Measurements from ENCODE around the gene PRRT1. TPM values are rescaled to one million over a fixed set of nuclear protein-coding genes. Genes with fewer than 3 reads are reported as not detected.
A peak's percentile ranks its signal among the peaks of the same experiment; 100 is the strongest.

Gene PRRT1
- total RNA-seq, 1 experiment from 2014 or later: 1.9 TPM

DNA sequence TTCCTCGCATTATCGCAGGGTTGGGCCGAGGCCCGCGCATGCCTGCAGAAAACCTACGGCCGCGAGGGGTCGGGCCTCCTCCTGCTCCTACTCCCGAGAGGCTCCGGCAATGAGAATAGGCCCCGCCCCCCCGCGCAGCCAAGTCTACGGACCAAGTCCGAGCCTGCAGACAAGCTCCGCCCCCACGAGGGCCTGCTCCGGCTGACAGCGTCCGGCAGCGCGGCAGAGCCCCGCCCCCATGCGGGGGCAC, 43.8 kb upstream of the PRRT1 start:
- no peaks in the 10 kb centered on the region for H3K79me2 ChIP-seq (ENCODE audit: insufficient read depth, low read length)
- H3K79me1 ChIP-seq (ENCODE audit: insufficient read depth, low read depth, low read length, poor library complexity, severe bottlenecking): no peaks in the 10 kb centered on the region
- H2AK5ac ChIP-seq (ENCODE audit: insufficient read length, low read length): no peak overlapping the region
- no peak overlapping the region for H2BK5ac ChIP-seq (ENCODE audit: insufficient read length, low read length)
- TF ChIP-seq, protein P1, sequence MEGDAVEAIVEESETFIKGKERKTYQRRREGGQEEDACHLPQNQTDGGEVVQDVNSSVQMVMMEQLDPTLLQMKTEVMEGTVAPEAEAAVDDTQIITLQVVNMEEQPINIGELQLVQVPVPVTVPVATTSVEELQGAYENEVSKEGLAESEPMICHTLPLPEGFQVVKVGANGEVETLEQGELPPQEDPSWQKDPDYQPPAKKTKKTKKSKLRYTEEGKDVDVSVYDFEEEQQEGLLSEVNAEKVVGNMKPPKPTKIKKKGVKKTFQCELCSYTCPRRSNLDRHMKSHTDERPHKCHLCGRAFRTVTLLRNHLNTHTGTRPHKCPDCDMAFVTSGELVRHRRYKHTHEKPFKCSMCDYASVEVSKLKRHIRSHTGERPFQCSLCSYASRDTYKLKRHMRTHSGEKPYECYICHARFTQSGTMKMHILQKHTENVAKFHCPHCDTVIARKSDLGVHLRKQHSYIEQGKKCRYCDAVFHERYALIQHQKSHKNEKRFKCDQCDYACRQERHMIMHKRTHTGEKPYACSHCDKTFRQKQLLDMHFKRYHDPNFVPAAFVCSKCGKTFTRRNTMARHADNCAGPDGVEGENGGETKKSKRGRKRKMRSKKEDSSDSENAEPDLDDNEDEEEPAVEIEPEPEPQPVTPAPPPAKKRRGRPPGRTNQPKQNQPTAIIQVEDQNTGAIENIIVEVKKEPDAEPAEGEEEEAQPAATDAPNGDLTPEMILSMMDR (conservative IDR thresholded peaks at IDR 0.05): peak; percentile 48
- no peak overlapping the region for H4K5ac ChIP-seq (ENCODE audit: insufficient read length, low read depth, low read length)
- no peak overlapping the region for H4K91ac ChIP-seq (ENCODE audit: insufficient read length, low read depth, low read length)
- no peak overlapping the region; a peak in 1 of 7 replicates for H3K27ac Mint-ChIP-seq
- peaks cover 9% of the 10 kb centered on the region for H3K23me2 ChIP-seq (ENCODE audit: insufficient read length, low read depth, low read length, poor library complexity, severe bottlenecking)
- H3K56ac ChIP-seq (ENCODE audit: insufficient read length, low read depth, low read length): no peak overlapping the region
- peak; percentile 100 for DNase-seq
- no peak overlapping the region for H3K14ac ChIP-seq (ENCODE audit: insufficient read depth, low read length)
- H4K20me1 ChIP-seq (ENCODE audit: control insufficient read depth, insufficient read depth, insufficient read length): no peaks in the 10 kb centered on the region
- no peak overlapping the region for H3T11ph ChIP-seq (ENCODE audit: low read length)
- H2BK120ac ChIP-seq (ENCODE audit: low read depth, low read length, poor library complexity, severe bottlenecking): no peak overlapping the region
- H2AFZ ChIP-seq (ENCODE audit: low read length): no peak overlapping the region
- no peak overlapping the region for H2BK20ac ChIP-seq (ENCODE audit: low read depth, low read length, poor library complexity, severe bottlenecking)
- H3K27ac ChIP-seq (ENCODE audit: insufficient read length, low read depth, low read length): no peak overlapping the region
- no peak overlapping the region for H3K18ac ChIP-seq (ENCODE audit: insufficient read length, low read depth, low read length)
- no peaks in the 10 kb centered on the region for H3K9me3 ChIP-seq (ENCODE audit: control insufficient read depth, low read depth, low read length)
- no peaks in the 10 kb centered on the region for H3K27me3 Mint-ChIP-seq (ENCODE audit: low read depth)
- no peak overlapping the region for H3K4me2 ChIP-seq (ENCODE audit: insufficient read depth, insufficient read length, low read length)
- H4K8ac ChIP-seq (replicated peaks; ENCODE audit: insufficient read length, low read depth, low read length): no peak overlapping the region
- no peak overlapping the region for H3K9ac ChIP-seq (ENCODE audit: extremely low read depth, insufficient read length, low read length)
- H3K23ac ChIP-seq (ENCODE audit: insufficient read length, low read depth, low read length): no peak overlapping the region
- peaks cover 47% of the 10 kb centered on the region in 2 experiments for H3K4me1 Mint-ChIP-seq
- H3K9me3 Mint-ChIP-seq: no peaks in the 10 kb centered on the region; a peak in 1 of 5 replicates
- WGBS (ENCODE audit: extremely low coverage, insufficient read length, low lambda C conversion rate): no CpG with 5 or more reads among the region's 25 CpGs
- H2BK12ac ChIP-seq (ENCODE audit: insufficient read length, low read depth, low read length): no peak overlapping the region
- no peak overlapping the region for H3K4ac ChIP-seq (ENCODE audit: low read depth, low read length)
- no peaks in the 10 kb centered on the region for H3K36me3 Mint-ChIP-seq (ENCODE audit: insufficient read depth in 1 of 3, low read depth in 3 of 3)
- no peaks in the 10 kb centered on the region for H3K27me3 ChIP-seq (ENCODE audit: insufficient read depth, low read length)
- H3K4me3 Mint-ChIP-seq: peak overlapping the region; percentile 91 to 96
- H2BK15ac ChIP-seq (ENCODE audit: low read depth, low read length): no peak overlapping the region
- H3K4me1 ChIP-seq (ENCODE audit: insufficient read depth, low read length): peaks cover 7% of the 10 kb centered on the region

All from H9 (cell line).